ENCODE data around the gene SPOCK3. TPM values are rescaled to one million over a fixed set of nuclear protein-coding genes. Genes with fewer than 3 reads are reported as not detected.

Gene SPOCK3
- total RNA-seq, 1 experiment from 2014 or later: 1.9 TPM

GRCh38 chr4:166838975-166839614 lies 395.2 kb downstream of the SPOCK3 start:
- H3K9me3 ChIP-seq (ENCODE audit: low read length): no peaks in the 10 kb centered on the region
- no peak for ATAC-seq
- H2AFZ ChIP-seq (ENCODE audit: low read length): no peak overlapping the region
- BruUV-seq (replicated peaks): no TSS peak
- no peak overlapping the region for H3K9ac ChIP-seq (ENCODE audit: low read length)
- intact Hi-C loops (cut with micrococcal nuclease): no loop called here
- H3K36me3 ChIP-seq (ENCODE audit: low read depth, low read length): no peaks in the 10 kb centered on the region
- no peaks in the 10 kb centered on the region for H3K79me2 ChIP-seq (ENCODE audit: low read length)
- H3K27me3 ChIP-seq (ENCODE audit: low read length): no peaks in the 10 kb centered on the region
- no peaks in the 10 kb centered on the region for H3F3A ChIP-seq (ENCODE audit: low read length, unreplicated experiment)
- no peak overlapping the region for H3K4me2 ChIP-seq (ENCODE audit: low read length)
- H3K4me1 ChIP-seq (ENCODE audit: insufficient read depth, low read length): no peaks in the 10 kb centered on the region
- H3K4me3 ChIP-seq (ENCODE audit: low read length): no peak overlapping the region
- H4K20me1 ChIP-seq (ENCODE audit: low read length): no peaks in the 10 kb centered on the region
- ChIA-PET CTCF (no interaction called here), POLR2A (ENCODE audit: unreplicated experiment) (no interaction called here)
- no peak for DNase-seq
- no peak overlapping the region for H3K27ac ChIP-seq (ENCODE audit: low read length)
- no peaks in the 10 kb centered on the region for H3K9me2 ChIP-seq (replicated peaks; ENCODE audit: low read length)
- TF ChIP-seq EZH2 (IDR thresholded peaks at IDR 0.05; ENCODE audit: low read length, unreplicated experiment): no peak
- no peak for TF ChIP-seq CTCF (conservative IDR thresholded peaks at IDR 0.05; ENCODE audit: low read depth, low read length)
- TF ChIP-seq EZH2phosphoT487 (IDR thresholded peaks at IDR 0.05; ENCODE audit: borderline replicate concordance, low read length): no peak

GRCh38 chr4:166836865-166837264 lies 397.4 kb downstream of the SPOCK3 start:
- Histone ChIP-seq H2AFZ (ENCODE audit: low read length) (no peak overlapping the region), H3K79me2 (ENCODE audit: low read length) (no peaks in the 10 kb centered on the region), H3K4me1 (ENCODE audit: insufficient read depth, low read length) (no peaks in the 10 kb centered on the region), H3K4me3 (ENCODE audit: low read length) (no peak overlapping the region), H4K20me1 (ENCODE audit: low read length) (no peaks in the 10 kb centered on the region), H3F3A (ENCODE audit: low read length, unreplicated experiment) (no peaks in the 10 kb centered on the region), H3K27ac (ENCODE audit: low read length) (no peak overlapping the region), H3K27me3 (ENCODE audit: low read length) (no peaks in the 10 kb centered on the region), H3K9ac (ENCODE audit: low read length) (no peak overlapping the region), H3K9me2 (replicated peaks; ENCODE audit: low read length) (no peaks in the 10 kb centered on the region), H3K9me3 (ENCODE audit: low read length) (no peaks in the 10 kb centered on the region), H3K4me2 (ENCODE audit: low read length) (no peak overlapping the region), H3K36me3 (ENCODE audit: low read depth, low read length) (no peaks in the 10 kb centered on the region)
- no TSS peak for BruUV-seq (replicated peaks)
- ChIA-PET POLR2A (ENCODE audit: unreplicated experiment) (no interaction called here), CTCF (no interaction called here)
- TF ChIP-seq EZH2phosphoT487 (IDR thresholded peaks at IDR 0.05; ENCODE audit: borderline replicate concordance, low read length): no peak
- no peak for TF ChIP-seq EZH2 (IDR thresholded peaks at IDR 0.05; ENCODE audit: low read length, unreplicated experiment)
- no peak for TF ChIP-seq CTCF (conservative IDR thresholded peaks at IDR 0.05; ENCODE audit: low read depth, low read length)
- DNase-seq: no peak
- intact Hi-C loops (cut with micrococcal nuclease): no loop called here
- ATAC-seq: no peak

- H3K4me2 ChIP-seq (ENCODE audit: low read length): no peak overlapping the region
- ATAC-seq (no peak), DNase-seq (no peak)
- H3K4me3 ChIP-seq (ENCODE audit: low read length): no peak overlapping the region
- ChIA-PET CTCF (no interaction called here), POLR2A (ENCODE audit: unreplicated experiment) (no interaction called here)
- H3K4me1 ChIP-seq (ENCODE audit: insufficient read depth, low read length): no peaks in the 10 kb centered on the region
- intact Hi-C loops (cut with micrococcal nuclease): no loop called here
- no peak overlapping the region for H2AFZ ChIP-seq (ENCODE audit: low read length)
- no peak overlapping the region for H3K9ac ChIP-seq (ENCODE audit: low read length)
- TF ChIP-seq CTCF (conservative IDR thresholded peaks at IDR 0.05; ENCODE audit: low read depth, low read length): no peak
- TF ChIP-seq EZH2 (IDR thresholded peaks at IDR 0.05; ENCODE audit: low read length, unreplicated experiment): no peak
- no peak for TF ChIP-seq EZH2phosphoT487 (IDR thresholded peaks at IDR 0.05; ENCODE audit: borderline replicate concordance, low read length)
- no peaks in the 10 kb centered on the region for H3K36me3 ChIP-seq (ENCODE audit: low read depth, low read length)
- no peaks in the 10 kb centered on the region for H3K27me3 ChIP-seq (ENCODE audit: low read length)
- no peak overlapping the region for H3K27ac ChIP-seq (ENCODE audit: low read length)
- H3K9me3 ChIP-seq (ENCODE audit: low read length): no peaks in the 10 kb centered on the region
- no peaks in the 10 kb centered on the region for H4K20me1 ChIP-seq (ENCODE audit: low read length)
- H3K9me2 ChIP-seq (replicated peaks; ENCODE audit: low read length): no peaks in the 10 kb centered on the region
- no peaks in the 10 kb centered on the region for H3K79me2 ChIP-seq (ENCODE audit: low read length)
- BruUV-seq (replicated peaks): no TSS peak
- no peaks in the 10 kb centered on the region for H3F3A ChIP-seq (ENCODE audit: low read length, unreplicated experiment)
Measured at GRCh38 chr4:166827629-166828028, 406.7 kb downstream of the SPOCK3 start.

All from PC-3 (cell line).